HG03460 (cell line): ENCODE data around the gene CMTM4.
"Not testable (repeated sequence)": the region's sequence is repeated elsewhere in the genome, so short reads cannot be mapped to it uniquely, and the experiment has no call there.

Experiments used
- ATAC-seq: cut with Tn5 transposase; IDR thresholded peaks from one replicate; pipeline ENCODE4 v1.9.1; 2021; ENCODE audit not compliant: unreplicated experiment

Gene CMTM4

GRCh38 chr16:66596986-66597848, 99.3 kb downstream of the CMTM4 start:
- no peak for ATAC-seq

DNA sequence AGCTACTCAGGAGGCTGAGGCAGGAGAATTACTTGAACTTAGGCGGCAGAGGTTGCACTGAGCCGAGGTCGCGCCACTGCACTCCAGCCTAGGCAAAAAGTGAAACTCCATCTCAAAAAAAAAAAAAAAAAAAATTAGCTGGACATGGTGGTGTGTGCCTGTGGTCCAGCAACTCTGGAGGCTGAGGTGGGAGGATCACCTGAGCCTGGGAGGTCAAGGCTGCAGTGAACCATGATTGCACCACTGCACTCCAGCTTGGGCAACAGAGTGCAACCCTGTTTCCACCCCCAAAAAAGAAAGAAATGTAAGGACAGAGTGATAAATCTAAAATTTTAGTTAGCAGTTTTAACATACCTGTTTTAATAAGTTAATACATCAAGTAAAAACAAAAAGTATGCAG, 100.0 kb downstream of the CMTM4 start:
- not testable (repeated sequence) for ATAC-seq

- ATAC-seq, result no peak
These were observed 101.8 kb downstream of the CMTM4 start for GRCh38 chr16:66594739-66595138.

- no peak for ATAC-seq
These were observed 103.7 kb downstream of the CMTM4 start for GRCh38 chr16:66592814-66593213.

DNA sequence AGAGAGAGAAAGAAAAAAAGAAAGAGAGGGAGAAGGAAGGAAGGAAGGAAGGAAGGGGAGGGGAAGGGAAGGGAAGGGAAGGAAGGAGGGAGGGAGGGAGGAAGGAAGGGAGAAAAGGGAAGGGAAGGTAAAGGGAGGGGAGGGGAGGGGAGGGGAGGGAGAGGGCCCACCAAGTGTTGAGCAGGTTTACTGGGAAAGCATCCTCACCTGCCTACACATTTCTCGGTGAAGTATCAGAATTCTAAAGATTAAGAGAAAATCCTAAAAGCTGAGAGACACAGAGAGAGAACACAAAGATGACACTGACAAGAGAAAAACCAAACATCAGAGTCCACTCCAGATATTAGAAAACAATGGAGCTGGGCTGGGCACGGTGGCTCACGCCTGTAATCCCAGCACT, 104.3 kb downstream of the CMTM4 start:
- no peak for ATAC-seq

DNA sequence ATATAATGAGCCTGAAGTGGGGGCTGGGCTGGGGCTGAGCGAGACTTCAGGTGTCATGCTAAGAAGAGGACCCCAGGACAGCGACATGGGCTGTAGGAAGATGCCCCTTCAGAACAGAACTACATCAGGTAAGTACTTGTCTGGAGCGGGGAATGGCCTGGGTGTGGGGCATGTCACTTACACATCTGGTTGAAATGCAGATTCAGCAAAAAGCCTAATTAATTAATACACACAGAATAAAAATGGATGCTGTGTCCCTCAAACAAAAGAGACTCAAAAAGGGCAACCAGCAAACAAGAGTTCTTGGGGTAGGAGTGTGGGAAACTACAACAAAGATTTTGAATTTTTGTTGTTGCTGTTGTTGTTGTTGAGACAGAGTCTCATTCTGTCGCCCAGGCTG, 105.5 kb downstream of the CMTM4 start:
- ATAC-seq, result no peak

DNA sequence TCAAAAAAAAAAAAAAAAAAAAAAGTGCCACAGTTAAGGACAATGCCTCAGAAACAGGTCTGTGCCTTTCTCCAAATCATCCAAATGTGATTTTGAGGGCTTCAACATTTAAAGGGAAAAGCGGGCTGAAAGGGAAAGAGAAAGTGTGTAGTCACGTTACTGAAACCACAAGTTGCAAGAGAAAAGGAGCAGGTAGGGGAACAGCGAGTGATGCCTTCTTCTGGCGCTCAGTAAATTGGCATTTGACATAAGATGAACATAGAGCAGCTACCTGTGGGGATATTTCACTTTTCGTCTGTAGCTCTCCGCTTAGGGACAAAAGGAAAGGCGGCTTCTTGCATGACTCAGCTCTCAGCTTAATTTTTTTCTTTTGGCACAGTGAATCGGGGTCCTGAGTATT, 106.2 kb downstream of the CMTM4 start:
- ATAC-seq, result no peak

DNA sequence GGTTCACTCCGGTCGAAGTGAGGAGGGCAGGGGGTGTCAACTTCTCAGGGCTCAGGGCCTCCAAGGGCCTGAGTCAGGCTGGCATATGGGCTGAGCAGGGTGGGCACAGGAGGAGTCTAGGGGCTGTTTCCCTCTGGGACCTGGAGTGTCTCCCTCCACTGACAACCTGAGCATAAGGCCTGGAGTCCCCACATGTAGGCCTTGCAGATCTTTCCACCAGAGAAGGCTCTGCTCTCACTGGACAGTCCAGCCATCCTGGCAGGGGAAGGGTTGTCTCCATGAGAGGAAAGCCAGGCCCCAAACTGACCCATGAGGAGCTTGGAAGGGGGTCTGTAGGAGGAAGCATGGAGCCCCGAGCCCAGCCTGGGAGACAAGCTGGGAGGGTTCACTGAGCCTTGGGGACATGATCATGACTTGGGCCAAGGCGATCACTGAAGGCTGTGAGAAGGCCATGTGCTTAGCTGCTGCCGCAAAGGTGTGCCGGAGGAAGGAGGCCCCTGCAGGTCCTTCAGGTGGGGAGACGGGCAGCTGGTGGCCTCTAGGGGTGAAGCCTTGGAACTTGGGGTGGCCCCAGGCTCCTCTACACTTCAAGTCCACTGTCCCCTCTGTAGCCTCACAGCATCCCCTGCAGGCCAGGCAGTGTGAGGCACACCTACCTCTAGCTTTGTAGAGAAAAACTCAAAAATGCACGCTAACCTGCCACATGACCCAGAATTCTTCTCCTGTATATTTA, 107.4 kb downstream of the CMTM4 start:
- ATAC-seq, result peak; percentile 70

- ATAC-seq, result no peak
These were observed 108.5 kb downstream of the CMTM4 start for GRCh38 chr16:66587881-66588600.

- ATAC-seq, result no peak
These were observed 110.9 kb downstream of the CMTM4 start for GRCh38 chr16:66585481-66586239.

GRCh38 chr16:66581246-66581952, 115.1 kb downstream of the CMTM4 start:
- no peak for ATAC-seq

GRCh38 chr16:66580605-66581209, 115.8 kb downstream of the CMTM4 start:
- no peak for ATAC-seq

GRCh38 chr16:66578651-66579531, 117.7 kb downstream of the CMTM4 start, which contains the start of gene CMTM2:
Gene CMTM2 (plus strand): TSS chr16:66579463. CDS start chr16:66579608, 145 bp downstream.
- no peak for ATAC-seq

GRCh38 chr16:66576296-66576695, 120.2 kb downstream of the CMTM4 start:
- no peak for ATAC-seq

DNA sequence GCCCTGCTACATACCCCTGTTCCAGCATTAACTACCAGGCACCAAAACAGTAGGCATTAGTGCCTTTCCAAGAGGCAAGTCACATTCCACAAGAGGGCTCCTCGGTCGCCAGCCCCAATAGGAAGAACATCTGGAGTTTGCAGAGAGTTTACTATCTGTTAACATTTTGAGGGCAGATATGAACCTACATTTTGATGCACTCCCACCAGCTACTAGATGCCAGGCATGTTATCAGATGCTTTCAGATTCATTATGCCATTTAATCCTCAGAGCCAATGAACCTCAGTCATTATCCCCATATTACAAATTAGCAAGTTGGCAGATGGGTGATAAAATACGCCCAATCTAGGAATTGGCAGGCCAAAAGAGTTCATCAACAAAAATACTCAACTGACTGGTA, 121.5 kb downstream of the CMTM4 start:
- no peak for ATAC-seq

DNA sequence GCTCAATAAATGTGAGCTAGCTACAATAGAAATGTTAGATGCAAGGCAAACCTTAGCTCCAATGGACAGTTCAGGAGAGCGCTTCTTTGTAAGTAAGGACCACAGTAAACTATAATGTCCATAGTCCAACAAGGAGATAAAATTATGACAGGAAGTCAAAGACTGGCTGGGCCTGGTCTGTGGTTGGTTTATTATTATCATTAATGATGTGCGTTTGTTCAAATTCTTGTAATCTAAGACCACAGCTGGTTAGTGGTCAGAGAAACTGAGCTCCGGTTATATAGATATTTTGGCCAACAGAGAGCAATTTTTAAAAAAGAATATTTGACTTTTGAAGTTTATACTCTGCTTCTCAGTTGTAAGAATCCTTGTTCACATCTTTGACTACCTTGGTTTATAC, 122.0 kb downstream of the CMTM4 start:
- ATAC-seq, result no peak

GRCh38 chr16:66574081-66574480, 122.5 kb downstream of the CMTM4 start:
- ATAC-seq, result no peak

DNA sequence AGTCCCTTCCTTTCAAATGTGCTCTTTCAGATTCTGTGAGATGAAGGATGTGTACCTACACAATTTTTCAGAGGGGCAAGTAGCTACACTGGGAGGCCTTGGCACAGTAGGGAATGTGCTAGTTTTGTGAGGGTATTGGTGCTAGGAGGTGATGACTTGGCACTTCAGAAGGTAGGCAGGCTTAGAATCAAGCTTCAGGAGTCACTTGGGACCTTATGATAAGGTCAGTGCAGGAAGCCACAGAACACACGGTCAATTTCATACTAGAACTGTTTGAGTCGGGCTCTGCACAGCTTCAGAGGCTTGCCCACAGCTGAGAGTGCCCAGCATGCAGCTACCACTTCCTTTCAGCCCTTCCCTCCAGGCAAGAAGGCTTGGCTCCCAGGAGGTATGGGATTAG, 124.2 kb downstream of the CMTM4 start:
- ATAC-seq, result no peak
